Epidermal melanocyte (primary cell): ENCODE measurements around the gene LCOR.
"Not testable (repeated sequence)": the region's sequence is repeated elsewhere in the genome, so short reads cannot be mapped to it uniquely, and the experiment has no call there.

ENCODE experiments used
- DNase-seq: peaks from one replicate; pipeline ENCODE4 v3.0.0; 2011; ENCODE audit warnings: low spot score; ENCODE audit not compliant: insufficient read length

The LCOR gene

DNA sequence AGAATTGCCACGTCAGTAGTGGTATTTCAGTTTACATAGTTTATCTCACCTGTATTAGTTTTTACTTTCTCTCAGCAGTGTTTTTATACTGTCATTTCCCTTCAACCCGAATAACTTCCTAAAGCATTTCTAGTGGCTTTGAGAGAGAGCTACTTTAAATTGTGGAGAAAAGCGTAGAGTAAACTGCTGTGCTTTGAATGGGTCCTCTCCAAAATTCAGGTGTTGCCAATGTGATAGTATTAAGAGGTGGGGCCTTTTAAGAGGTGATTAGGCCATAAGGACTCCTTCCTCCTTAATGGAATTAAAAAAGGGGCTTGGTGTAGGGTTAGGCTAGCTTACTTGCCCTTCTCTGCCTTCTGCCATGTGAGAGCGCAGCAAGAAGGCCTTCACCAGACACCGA lies 98.4 kb downstream of the LCOR start:
- no peak for DNase-seq

DNA sequence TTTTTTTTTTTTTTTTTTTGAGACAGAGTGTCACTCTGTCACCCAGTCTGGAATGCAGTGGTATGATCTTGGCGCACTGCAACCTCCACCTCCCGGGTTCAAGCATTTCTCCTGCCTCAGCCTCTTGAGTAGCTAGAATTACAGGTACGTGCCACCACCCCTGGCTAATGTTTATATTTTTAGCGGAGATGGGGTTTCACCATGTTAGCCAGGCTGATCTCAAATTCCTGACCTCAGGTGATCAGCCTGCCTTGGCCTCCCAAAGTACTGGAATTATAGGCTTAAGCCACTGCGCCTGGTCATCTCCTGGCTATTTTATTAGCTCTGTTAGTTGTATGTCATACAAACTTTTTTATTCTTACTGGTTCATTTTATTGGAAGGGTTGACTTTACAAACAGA lies 103.0 kb downstream of the LCOR start:
- DNase-seq: no peak

DNA sequence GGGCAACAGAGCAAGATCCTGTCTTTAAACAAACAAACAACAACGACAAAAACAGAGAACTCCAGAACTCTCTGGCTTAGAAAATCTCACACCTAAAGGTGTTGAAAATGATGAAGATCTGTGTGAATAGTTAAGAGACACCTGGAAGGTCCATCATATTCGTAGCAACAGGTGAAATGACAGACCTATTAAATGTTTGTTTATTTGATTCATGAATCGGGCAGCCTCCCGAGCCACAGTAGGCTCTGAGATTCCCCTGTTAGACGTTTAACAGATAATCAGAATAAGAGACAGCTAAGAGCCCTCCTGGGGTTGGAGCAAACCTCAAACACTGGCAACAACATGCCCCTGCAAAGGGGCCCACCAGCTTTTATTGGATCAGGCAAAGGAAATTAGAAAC lies 103.7 kb downstream of the LCOR start:
- DNase-seq: no peak

DNA sequence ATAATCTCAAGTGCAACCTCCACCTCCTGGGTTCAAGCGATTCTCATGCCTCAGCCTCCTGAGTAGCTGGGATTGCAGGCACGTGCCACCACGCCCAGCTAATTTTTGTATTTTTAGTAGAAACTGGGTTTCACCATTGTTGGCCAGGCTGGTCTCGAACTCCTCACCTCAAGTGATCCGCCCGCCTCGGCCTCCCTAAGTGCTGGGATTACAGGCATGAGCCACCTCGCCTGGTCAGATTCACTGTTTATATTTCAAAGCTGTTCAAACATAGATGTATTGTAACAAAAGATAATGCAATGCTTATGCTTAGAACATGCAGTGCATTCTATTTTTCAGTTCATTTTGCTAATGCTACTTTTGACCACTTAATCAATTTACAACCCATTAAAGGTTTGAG lies 111.1 kb downstream of the LCOR start:
- not testable (repeated sequence) for DNase-seq

DNA sequence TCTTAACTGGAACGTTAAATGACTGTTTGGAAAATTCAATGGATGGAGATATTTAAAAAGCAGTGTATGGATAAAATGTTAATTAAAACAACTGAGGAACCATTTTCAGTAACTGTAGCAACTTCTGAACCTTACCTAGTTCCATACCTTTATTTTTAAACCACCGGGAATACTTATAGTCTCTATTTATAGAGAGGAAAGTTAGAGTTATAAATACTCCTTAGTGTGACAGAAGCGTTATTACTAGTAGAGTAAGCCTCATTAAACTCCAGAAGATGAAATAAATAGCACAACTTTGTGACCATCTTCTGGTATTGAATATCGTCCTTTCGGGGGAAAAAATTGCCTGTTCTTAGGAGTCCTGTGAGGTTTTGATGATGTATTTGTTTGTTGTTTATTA lies 114.9 kb downstream of the LCOR start:
- no peak for DNase-seq

DNA sequence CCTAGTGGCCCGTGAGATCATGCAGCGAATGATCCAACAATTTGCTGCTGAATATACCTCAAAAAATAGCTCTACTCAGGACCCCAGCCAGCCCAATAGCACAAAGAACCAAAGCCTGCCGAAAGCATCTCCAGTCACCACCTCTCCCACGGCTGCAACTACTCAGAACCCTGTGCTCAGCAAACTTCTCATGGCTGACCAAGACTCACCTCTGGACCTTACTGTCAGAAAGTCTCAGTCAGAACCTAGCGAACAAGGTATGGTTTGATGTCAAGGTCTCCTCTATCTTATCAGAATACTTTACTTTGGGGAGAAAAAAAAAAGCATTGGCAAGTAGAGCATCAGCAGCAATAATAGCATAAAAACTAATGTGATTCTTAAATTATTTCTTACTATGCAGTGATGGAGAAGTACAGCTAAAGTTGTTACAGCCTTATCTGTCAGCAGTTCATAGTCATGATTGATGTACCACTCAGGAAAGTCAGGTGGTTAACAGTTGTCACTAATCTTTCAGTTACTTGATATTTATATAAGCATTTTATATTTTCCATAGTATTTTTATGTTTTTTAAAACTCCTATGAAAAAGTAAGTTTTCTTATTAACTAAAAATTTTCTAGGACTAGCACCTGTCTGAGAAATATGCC lies 117.1 kb downstream of the LCOR start:
- no peak for DNase-seq

DNA sequence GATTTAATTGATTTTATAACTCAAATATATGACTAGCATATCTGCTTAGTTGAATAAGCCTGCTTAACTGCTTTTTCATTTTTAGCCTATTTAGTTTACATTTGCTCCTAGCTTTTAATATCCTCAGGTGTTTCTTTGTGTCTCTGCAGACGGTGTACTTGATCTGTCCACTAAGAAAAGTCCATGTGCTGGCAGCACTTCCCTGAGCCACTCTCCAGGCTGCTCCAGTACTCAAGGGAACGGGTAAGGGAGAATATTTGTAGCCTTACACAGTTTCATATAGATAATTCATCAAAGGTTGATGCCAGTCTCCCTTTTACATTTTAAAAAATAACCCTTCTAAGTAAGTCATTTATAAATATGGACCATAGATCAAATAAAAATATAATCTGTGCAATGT lies 119.9 kb downstream of the LCOR start:
- DNase-seq: no peak

DNA sequence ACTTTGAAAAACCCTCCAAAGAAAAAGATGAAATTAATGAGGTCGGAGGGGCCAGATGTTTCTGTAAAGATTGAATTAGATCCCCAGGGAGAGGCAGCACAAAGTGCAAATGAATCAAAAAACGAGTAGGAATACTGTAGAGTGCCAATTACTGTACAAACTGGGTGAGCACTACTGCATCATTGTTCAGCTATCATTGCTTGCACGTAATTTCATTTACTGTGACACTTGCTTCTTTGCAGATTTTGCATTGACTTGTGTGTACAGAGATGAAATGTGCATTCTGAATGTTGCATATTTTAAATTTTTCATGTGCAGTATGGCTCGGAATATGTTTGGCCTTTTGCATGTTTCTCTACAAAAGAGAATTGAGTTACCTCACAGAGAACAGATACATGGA lies 123.7 kb downstream of the LCOR start:
- no peak for DNase-seq

DNA sequence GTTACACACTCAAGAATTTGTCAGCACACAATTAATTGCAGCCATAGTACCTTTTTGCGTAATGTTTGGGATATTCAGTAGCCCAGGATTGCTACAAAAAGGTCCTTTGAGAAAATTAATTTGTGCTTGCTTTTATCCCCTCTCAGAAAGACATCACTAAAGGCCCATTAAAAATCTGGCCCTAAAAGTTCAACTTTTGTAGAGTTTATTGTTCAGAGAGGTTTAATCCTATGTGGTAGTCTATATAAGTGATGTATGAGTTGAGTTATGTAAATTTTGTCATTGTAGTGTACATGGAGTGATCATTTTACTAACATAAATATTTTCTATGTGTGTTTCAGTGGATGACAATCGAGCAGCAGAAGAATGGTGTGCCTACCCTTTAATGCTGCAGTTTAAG lies 126.0 kb downstream of the LCOR start:
- no peak for DNase-seq

DNA sequence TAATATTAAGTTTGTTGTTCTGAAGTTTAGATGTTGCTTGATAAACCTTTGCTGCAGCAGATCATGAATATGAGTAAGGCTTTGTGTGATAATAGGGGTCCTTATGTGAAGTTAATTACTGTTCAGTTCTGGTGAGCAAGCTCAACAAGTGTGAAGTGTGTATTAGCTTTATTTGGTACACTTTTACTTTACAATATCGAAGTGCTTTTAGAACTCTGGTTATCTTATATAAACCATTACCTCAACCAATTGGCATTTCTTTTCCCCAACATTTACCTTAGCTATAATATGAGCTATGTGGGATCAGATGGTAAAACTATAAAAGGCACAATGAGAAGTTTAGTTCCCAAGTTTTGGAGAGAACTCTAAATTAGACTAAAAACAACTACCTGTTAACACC lies 127.6 kb downstream of the LCOR start:
- DNase-seq: no peak

DNA sequence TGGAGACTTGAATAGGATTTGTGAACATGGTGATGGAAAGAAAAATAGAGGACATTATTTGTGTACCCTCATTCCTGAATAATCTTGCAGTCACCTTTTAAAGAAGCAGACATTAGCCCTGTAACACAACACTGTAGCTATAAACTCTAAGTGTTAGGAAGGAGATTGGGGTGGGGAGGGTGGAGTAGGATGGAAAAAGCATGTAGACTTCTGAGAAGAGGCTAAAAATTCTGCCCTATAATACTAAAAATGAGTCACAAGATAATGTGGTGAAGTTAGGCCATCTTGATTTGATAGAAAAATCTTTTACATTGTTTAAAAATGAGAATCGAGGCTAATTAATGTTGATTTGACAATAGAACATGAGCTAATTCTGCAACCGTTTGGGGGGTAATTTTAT lies 128.8 kb downstream of the LCOR start:
- no peak for DNase-seq

DNA sequence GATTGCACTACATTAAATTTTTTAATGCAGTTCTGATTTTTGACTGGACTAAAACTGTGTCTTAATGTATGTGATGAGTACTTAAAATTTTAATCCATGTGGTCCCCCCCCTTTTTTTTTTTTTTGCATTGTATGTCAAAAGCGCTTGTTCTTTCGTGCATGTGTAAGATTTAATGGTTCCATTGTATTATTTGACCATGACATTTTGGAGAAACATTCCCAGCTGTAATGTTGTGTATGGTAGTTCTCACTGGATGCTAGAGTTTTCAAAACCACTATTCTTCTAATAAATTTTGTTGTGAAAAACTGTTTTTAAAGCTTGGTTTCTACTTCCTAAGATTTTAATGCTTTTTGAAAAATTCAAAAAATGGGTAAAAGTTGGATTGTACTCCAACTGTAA lies 132.0 kb downstream of the LCOR start:
- no peak for DNase-seq

DNA sequence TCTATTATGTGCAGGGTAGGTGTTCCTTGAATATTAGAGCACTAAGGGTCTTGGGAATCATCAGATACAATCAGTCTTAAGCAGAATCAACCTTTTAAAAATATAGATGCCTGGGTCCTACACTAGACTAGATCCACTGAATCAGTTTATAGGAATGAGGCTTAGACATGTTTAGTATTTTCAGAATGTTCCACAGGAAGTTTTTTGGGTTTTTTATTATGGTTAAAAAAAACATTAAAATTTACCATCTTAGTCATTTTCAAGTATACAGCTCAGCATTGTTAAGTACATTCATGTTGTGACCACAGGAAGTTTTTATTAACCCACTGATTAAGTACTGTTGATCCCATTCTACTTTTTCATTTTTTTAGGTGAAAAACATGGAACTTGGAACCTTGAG lies 135.7 kb downstream of the LCOR start:
- DNase-seq: no peak

DNA sequence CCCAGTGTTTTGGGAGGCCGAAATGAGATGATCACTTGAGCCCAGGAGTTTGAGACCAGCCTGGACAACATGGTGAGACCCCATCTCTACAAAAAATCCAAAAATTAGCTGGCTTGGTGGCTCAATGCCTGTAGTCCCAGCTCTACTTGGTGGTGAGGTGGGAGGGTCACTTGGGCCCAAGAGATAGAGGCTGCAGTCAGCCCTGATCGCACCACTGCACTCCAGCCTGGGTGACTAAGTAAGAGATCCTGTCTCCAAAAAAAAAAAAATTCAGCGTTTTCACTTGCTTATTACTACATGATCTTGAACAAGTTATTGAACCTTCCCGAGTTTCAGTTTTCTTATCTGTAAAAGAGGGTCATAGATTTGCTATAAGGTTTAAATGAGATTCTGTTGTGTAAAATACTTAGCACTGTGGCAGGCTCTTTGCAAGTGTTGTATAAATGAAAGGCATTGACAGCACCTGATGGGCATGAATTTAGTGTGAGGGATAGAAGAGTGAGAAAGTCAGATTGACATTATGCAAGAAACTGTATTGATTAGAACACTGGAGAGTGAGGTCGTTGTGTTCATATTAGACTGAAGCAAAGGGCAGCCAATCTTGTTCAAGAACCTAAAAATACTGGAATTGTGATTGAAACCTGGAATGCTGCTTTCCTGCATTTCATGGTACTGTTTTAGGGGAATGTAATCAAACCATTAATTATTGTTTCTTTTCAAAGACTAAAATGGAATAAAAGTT lies 136.8 kb downstream of the LCOR start:
- no peak for DNase-seq

DNA sequence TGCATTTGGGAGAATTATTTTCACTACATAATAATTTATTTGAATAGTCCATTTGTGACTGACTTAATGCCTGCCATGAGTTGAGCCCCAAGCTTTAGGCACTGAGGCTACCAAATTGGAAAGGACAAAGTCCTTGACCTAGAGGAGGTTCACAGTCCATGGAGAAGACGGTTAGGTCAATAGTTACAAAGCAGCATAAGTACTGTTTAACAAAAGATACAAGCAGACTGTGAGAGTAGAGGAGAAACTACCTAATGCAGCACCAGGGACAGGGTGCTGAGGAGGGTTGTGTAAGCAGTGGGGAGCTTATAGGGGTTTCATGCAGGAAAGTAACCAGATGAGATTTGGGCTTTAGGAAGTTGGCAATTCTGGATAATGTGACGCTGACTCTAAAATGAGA lies 139.2 kb downstream of the LCOR start:
- DNase-seq: no peak

DNA sequence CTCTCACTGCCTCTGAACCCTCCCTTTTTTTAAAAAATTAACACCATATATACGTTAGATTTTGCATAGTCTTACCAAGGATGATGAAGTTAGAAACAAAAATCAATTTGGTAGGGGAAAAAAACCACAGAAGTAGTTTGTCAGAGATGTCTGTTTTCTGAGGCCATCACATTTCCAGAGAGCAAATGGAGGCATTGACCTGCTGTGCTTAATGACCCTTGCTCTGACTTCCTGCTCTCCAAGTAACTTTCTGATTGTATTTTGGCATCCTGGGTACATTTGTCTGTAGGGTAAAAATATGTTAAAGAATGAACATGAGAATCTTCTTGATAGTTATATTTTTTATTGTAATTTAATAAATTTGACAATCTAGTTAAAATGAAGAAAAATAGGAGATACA lies 140.2 kb downstream of the LCOR start:
- DNase-seq: no peak

DNA sequence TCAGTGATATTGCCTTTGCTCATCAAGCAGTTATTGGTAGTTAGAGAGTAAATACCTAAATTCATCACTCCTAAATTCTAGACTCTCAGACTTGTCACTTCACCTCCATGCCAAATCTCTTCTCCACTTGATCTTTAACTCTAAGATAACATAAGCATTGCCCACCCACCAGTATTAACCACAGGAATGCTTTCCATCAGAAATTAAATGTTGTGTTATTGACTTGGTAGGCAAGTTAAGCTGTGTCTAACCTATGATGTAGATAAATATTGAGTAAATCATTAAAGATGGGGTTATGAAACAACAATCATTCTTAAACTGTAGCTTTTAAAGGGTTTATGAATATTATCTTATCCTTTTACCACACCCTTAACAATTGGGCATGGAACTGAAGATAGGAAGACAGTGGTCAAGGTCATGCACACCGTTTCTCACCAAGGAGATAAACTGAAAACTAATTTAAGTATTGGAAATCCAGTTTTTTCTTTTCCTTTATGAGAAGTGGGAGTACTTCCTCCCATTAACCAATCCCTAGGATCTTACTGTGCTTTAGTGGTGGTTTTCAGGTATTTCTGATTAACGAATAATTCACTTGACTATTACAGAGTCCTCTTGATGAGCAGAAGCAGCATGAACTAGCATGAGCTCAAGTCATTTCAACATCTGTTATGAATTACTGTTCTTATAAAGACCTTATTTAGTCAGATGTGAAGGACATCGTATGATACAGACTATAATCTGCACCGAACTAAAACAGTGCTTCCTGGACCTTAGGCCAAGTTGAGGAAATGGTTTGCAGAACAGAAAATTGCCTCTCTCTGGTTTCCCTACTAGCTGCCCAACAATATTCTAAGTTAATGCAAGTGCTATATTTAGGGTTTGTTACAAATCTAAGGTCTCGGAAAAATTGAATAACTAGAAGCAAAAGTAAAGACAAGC lies 142.0 kb downstream of the LCOR start:
- no peak for DNase-seq

DNA sequence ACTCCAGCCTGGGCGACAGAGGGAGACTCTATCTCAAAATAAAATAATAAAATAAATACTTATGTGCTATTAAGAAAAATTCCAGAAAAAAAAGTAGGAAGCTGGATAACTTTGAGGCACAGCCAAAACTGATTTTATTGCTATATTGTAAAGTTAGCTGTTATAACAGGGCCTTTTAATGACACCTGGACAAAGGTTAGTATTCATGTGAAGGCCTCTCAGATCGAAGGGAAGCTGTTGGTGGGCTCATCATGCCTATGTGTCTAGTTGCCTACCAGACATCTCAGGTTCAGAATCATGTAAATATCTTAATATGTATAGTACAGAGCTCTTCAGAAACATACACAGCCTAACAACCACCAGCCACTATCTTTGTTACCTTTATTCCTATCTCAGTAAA lies 143.0 kb downstream of the LCOR start:
- DNase-seq: no peak

DNA sequence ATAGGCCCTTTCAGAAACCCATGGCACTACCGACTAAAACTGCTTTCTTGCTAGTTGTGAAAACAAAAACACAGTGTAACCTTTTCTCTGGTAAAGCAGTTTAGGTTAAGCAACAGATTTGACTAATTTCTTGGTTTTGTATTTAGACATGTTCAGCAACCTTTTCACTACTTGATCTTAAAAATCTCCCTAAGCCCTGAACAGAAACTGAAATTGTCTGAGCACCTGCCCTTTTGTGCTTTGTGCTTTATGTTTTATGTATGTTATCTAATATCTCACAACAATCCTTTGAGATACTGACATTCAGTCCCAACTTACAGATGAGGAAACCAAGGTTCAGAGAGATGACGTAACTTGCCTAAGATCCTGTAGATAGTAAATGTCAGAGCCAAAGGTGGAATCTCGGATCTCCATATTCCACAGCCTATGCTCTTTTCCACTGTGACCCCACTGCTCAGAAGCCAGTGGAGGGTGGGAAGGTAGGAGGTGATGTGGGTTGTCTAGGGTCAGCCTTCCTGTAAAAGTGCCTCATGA lies 146.6 kb downstream of the LCOR start:
- DNase-seq: no peak

DNA sequence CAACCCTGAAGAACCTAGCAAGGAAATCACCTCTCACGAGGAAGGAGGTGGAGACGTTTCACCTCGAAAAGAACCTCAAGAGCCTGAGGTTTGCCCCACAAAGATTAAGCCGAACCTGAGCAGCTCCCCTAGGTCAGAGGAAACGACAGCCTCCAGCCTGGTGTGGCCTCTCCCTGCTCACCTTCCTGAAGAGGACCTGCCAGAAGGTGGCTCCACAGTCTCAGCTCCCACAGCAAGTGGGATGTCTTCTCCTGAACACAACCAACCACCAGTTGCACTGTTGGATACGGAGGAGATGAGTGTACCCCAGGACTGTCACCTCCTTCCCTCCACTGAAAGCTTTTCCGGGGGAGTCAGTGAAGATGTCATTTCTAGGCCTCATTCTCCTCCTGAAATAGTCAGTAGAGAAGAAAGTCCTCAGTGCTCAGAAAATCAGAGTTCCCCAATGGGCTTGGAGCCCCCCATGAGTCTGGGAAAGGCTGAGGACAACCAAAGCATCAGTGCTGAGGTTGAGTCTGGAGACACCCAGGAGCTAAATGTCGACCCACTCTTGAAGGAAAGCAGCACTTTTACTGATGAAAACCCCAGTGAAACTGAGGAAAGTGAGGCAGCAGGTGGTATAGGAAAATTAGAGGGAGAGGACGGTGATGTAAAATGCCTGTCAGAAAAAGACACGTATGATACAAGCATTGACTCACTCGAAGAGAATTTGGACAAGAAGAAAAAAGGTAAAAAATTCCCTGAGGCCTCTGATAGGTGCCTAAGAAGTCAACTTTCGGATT lies 150.2 kb downstream of the LCOR start:
- DNase-seq: no peak

DNA sequence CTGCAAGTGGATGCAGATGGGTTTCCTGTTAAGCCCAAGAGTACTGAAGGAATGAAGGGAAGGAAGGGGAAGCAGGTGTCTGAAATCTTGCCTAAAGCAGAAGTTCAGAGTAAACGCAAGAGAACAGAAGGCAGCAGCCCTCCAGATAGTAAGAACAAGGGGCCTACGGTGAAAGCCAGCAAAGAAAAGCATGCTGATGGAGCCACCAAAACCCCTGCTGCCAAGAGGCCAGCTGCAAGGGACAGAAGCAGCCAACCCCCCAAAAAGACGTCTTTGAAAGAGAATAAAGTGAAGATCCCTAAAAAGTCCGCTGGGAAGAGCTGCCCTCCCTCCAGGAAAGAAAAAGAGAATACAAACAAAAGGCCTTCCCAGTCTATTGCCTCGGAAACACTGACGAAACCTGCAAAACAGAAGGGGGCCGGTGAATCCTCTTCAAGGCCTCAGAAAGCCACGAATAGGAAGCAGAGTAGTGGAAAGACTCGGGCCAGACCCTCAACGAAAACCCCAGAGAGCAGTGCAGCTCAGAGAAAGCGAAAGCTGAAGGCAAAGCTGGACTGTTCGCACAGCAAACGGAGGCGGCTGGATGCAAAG lies 152.5 kb downstream of the LCOR start:
- DNase-seq: no peak
